A549 (cell line): ENCODE results near the gene CLEC16A. TPM values are rescaled to one million over a fixed set of nuclear protein-coding genes. Genes with fewer than 3 reads are reported as not detected.

Source experiments
- ATAC-seq, 2 experiments: fragments of 200-7000 bp in 1 of 2; fragments of >200 bp in 1 of 2; cut with Nextera tagmentation in 1 of 2; cut with Tn5 transposase in 1 of 2; 3 replicates each; pipeline versions ENCODE4 v1.8.0 to v1.9.1; 2018 to 2020; ENCODE audit warnings: mild to moderate bottlenecking in 1 of 2, moderate library complexity in 1 of 2
- CTCF ChIA-PET: fragments of 300-600 bp; sonication (Branson Sonifier 250); formaldehyde crosslinking; extraction: SDS; loops from one replicate; lab custom pipeline; 2021; ENCODE audit warnings: antibody characterized with exemption, inconsistent platforms; lab: Yijun Ruan, JAX
- POLR2A ChIA-PET: fragments of 350-600 bp; formaldehyde crosslinking; extraction: SDS; loops from one replicate; lab custom pipeline; 2021; ENCODE audit warnings: antibody characterized with exemption, inconsistent platforms; lab: Yijun Ruan, JAX
- DNase-seq, 2 experiments: peaks; one replicate each; pipeline versions ENCODE4 v3.0.0 to v3.0.0-alpha.2; 2011 to 2016; ENCODE audit warnings: low read depth in 1 of 2, low spot score in 1 of 2
- FAIRE-seq: peaks from 2 replicates; lab custom pipeline; 2011; peaks lifted over from hg19 to GRCh38; lab: Jason Lieb, UNC
- H3K27ac ChIP-seq, 2 experiments: fragments of >200 bp; sonication (Bioruptor Twin); formaldehyde crosslinking; 3 replicates each; pipeline ENCODE4 v1.5.1; 2016 to 2017
- H3K4me1 ChIP-seq: fragments of >200 bp; sonication (Bioruptor Twin); formaldehyde crosslinking; 3 replicates; pipeline ENCODE4 v1.6.1; 2016
- H3K4me2 ChIP-seq: fragments of >200 bp; sonication (Bioruptor Twin); formaldehyde crosslinking; 3 replicates; pipeline ENCODE4 v1.6.1; 2016
- H3K4me3 ChIP-seq: fragments of >200 bp; sonication (Bioruptor Twin); formaldehyde crosslinking; 3 replicates; pipeline ENCODE4 v1.5.1; 2016
- H3K9me3 ChIP-seq: fragments of >200 bp; sonication (Bioruptor Twin); formaldehyde crosslinking; 3 replicates; pipeline ENCODE4 v1.6.1; 2016
- BCL3 ChIP-seq: fragments of >200 bp; sonication (Bioruptor Twin); formaldehyde crosslinking; IDR thresholded peaks from 3 replicates; pipeline ENCODE4 v1.6.1; 2016
- BHLHE40 ChIP-seq: IDR thresholded peaks from 2 replicates; pipeline ENCODE4 v1.6.1; 2012; ENCODE audit warnings: low read depth, low read length, inconsistent platforms
- CBX8 ChIP-seq: fragments of 200-600 bp; sonication (generic); IDR thresholded peaks from 2 replicates; pipeline ENCODE4 v1.6.1; 2016
- CHD4 ChIP-seq: fragments of 200-600 bp; sonication (generic); IDR thresholded peaks from 2 replicates; pipeline ENCODE4 v1.6.1; 2016; ENCODE audit warnings: antibody characterized with exemption, mild to moderate bottlenecking, borderline replicate concordance
- CTCF ChIP-seq: fragments of >200 bp; sonication (Bioruptor Twin); formaldehyde crosslinking; IDR thresholded peaks from 3 replicates; pipeline ENCODE4 v1.5.1; 2016
- EHMT2 ChIP-seq: fragments of 200-600 bp; sonication (generic); IDR thresholded peaks from 2 replicates; pipeline ENCODE4 v1.6.1; 2016; ENCODE audit warnings: antibody characterized with exemption, low read depth, mild to moderate bottlenecking, moderate library complexity
- ESRRA ChIP-seq: fragments of 150-350 bp; IDR thresholded peaks from 2 replicates; pipeline ENCODE4 v1.6.1; 2014; ENCODE audit warnings: mild to moderate bottlenecking, low read length, borderline replicate concordance
- HOXA7 ChIP-seq: fragments of 250-450 bp; sonication (Bioruptor Pico); IDR thresholded peaks from 2 replicates; pipeline ENCODE4 v1.5.0; 2020; ENCODE audit warnings: mild to moderate bottlenecking, moderate library complexity
- HOXB13 ChIP-seq: fragments of 250-450 bp; sonication (Bioruptor Pico); IDR thresholded peaks from 2 replicates; pipeline ENCODE4 v1.5.0; 2020; ENCODE audit warnings: low read depth, mild to moderate bottlenecking, moderate library complexity
- MAX ChIP-seq: IDR thresholded peaks from 2 replicates; pipeline ENCODE4 v1.6.1; 2012
- MAZ ChIP-seq: fragments of 150-350 bp; IDR thresholded peaks from 2 replicates; pipeline ENCODE4 v1.6.1; 2014; ENCODE audit warnings: antibody characterized with exemption, low read depth, low read length, borderline replicate concordance
- RARB ChIP-seq: fragments of 250-450 bp; sonication (Bioruptor Pico); IDR thresholded peaks from 2 replicates; pipeline ENCODE4 v1.8.0; 2021; ENCODE audit warnings: mild to moderate bottlenecking, moderate library complexity
- RNF2 ChIP-seq: fragments of 200-600 bp; sonication (generic); IDR thresholded peaks from 2 replicates; pipeline ENCODE4 v1.6.1; 2016; ENCODE audit warnings: low read depth, mild to moderate bottlenecking, antibody characterized with exemption, moderate library complexity, borderline replicate concordance
- SMC3 ChIP-seq: fragments of >200 bp; sonication (Bioruptor Twin); formaldehyde crosslinking; IDR thresholded peaks from 3 replicates; pipeline ENCODE4 v1.6.1; 2018; ENCODE audit warnings: inconsistent platforms
- TFCP2L1 ChIP-seq: fragments of 250-450 bp; sonication (Bioruptor Pico); IDR thresholded peaks from 2 replicates; pipeline ENCODE4 v1.5.0; 2021; ENCODE audit warnings: mild to moderate bottlenecking
- ZSCAN20 ChIP-seq: fragments of 250-450 bp; sonication (Bioruptor Pico); IDR thresholded peaks from 2 replicates; pipeline ENCODE4 v1.8.0; 2022; ENCODE audit warnings: mild to moderate bottlenecking, moderate library complexity
- WGBS: methylation state at CpG from one replicate; pipeline ENCODE4 v1.1.6; 2017; ENCODE audit errors: missing lambda C conversion rate; 5-methylcytosine and 5-hydroxymethylcytosine counted together
- polyA plus RNA-seq, 4 experiments: library from polyadenylated mRNA; depleted of rRNA in 3 of 4; stranded (reverse); fragments of >200 nt; fragmentation: RNase III in 1 of 4; extraction: RNeasy Plus Mini Kit Qiagen cat#74134 plus additional on column Dnase treatment in 1 of 4; gene quantifications; 2 replicates in 3 of 4; 3 replicates in 1 of 4; pipeline ENCODE4 v1.2.3, GENCODE V29; 2011 to 2017
- TF ChIP-seq, protein P1 (sequence below): fragments of 450-650 bp; IDR thresholded peaks from 2 replicates; pipeline ENCODE4 v1.6.1; 2014; ENCODE audit warnings: antibody characterized with exemption

Gene CLEC16A
- polyA plus RNA-seq, 2 of the 4 experiments (the other 2 are of a cell fraction) = 8.3 to 10.4 TPM

DNA sequence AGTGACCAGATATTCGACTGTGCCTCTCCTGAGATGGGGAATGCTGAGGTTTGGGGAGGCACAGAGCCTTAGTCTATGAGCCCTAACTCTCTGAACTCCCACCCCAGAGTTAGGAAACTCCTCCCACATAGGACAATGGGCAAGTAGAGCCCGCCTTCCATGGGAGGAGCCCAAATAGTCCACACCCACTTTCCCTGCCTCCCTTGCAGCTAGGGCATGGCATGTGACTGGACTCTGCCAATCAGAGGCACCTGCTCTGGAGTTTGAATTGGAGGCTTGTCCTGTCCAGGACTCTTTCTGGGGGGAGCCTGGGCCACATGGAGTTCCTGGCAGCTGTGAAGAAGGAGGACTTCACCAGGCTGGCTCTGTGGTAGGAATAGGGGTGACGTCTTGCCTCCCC, 263.3 kb downstream of the CLEC16A start:
- H3K4me1 ChIP-seq = peaks cover 1% of the 10 kb centered on the region; the same call in 2 of the 3 replicates
- H3K4me3 ChIP-seq = no peak overlapping the region
- CTCF ChIA-PET = interaction anchor here (0.8 to 1.6 kb wide), 4 partner anchors 10 to 244 kb away, joined by 3 to 8 read pairs (median 4); partner anchors contain the start of gene SOCS1
- POLR2A ChIA-PET = interaction anchor here (0.8 kb wide), 1 partner anchor 47 kb away, joined by 3 read pairs; no protein-coding TSS in a partner anchor
- peaks cover 11% of the 10 kb centered on the region for H3K9me3 ChIP-seq
- DNase-seq (no peak), FAIRE-seq (no peak), ATAC-seq (no peak)
- H3K27ac ChIP-seq = no peak overlapping the region
- TF ChIP-seq, protein P1, sequence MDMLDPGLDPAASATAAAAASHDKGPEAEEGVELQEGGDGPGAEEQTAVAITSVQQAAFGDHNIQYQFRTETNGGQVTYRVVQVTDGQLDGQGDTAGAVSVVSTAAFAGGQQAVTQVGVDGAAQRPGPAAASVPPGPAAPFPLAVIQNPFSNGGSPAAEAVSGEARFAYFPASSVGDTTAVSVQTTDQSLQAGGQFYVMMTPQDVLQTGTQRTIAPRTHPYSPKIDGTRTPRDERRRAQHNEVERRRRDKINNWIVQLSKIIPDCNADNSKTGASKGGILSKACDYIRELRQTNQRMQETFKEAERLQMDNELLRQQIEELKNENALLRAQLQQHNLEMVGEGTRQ = peak; percentile 65
- TF ChIP-seq EHMT2 = no peak
- H3K4me2 ChIP-seq = no peak overlapping the region
- WGBS = 75% methylated on average over 1 of the region's 3 CpGs

- WGBS = 45% methylated on average over 9 of the region's 9 CpGs
- CTCF ChIA-PET = interaction anchor here (0.6 to 1.6 kb wide), 5 partner anchors 46 to 147 kb away, joined by 3 to 8 read pairs (median 3); partner anchors contain the start of gene SOCS1
- POLR2A ChIA-PET = interaction anchor here (0.7 kb wide), 2 partner anchors 47 to 48 kb away, joined by 3 to 4 read pairs; partner anchors contain the start of gene SOCS1
- Histone ChIP-seq H3K4me2 (no peak overlapping the region), H3K4me3 (no peak overlapping the region), H3K9me3 (peaks cover 11% of the 10 kb centered on the region), H3K27ac (no peak overlapping the region), H3K4me1 (no peaks in the 10 kb centered on the region)
- FAIRE-seq (no peak), DNase-seq (no peak), ATAC-seq (no peak)
- TF ChIP-seq HOXA7 (CRISPR knock-in tag) (no peak), SMC3 (no peak), ZSCAN20 (no peak), CTCF (no peak), TFCP2L1 (CRISPR knock-in tag) (no peak), MAZ (no peak), ESRRA (no peak), RNF2 (no peak), CHD4 (no peak), MAX (no peak), BCL3 (no peak), HOXB13 (CRISPR knock-in tag) (no peak), CBX8 (no peak)
These were observed 264.7 kb downstream of the CLEC16A start for GRCh38 chr16:11208916-11209665.

- ChIA-PET CTCF (interaction anchor here (0.6 to 1.0 kb wide), 4 partner anchors 10 to 227 kb away, joined by 3 to 4 read pairs (median 3); no protein-coding TSS in a partner anchor), POLR2A (no interaction called here)
- ATAC-seq = no peak
- no peak for DNase-seq
- Histone ChIP-seq H3K4me1 (no peaks in the 10 kb centered on the region), H3K4me3 (no peak overlapping the region), H3K27ac (no peak overlapping the region), H3K4me2 (no peak overlapping the region), H3K9me3 (peaks cover 11% of the 10 kb centered on the region)
- WGBS = 72% methylated on average over 10 of the region's 11 CpGs
- FAIRE-seq = no peak
- TF ChIP-seq RARB (CRISPR knock-in tag) = no peak
- no peak for TF ChIP-seq CTCF
- no peak for TF ChIP-seq SMC3
- no peak for TF ChIP-seq BHLHE40
These were observed 265.9 kb downstream of the CLEC16A start for GRCh38 chr16:11210260-11210659.
